Muscle layer of duodenum (tissue), 2 donors: ENCODE results near the gene GRIA3.
"Not testable (repeated sequence)": the region's sequence is repeated elsewhere in the genome, so short reads cannot be mapped to it uniquely, and the experiment has no call there.

Source experiments
- H3K27ac ChIP-seq: one replicate; pipeline ENCODE4 v1.7.0; 2013; ENCODE audit warnings: mild to moderate bottlenecking, low read length
- H3K27me3 ChIP-seq: one replicate; pipeline ENCODE4 v1.7.0; 2013; ENCODE audit warnings: low read depth, mild to moderate bottlenecking, control low read depth, low read length
- H3K36me3 ChIP-seq, 2 donors: one replicate each; pipeline ENCODE4 v1.7.0; 2013; ENCODE audit warnings: low read length in 2 of 2, control low read depth in 1 of 2, mild to moderate bottlenecking in 1 of 2; ENCODE audit not compliant: insufficient read depth in 2 of 2, control insufficient read depth in 1 of 2
- H3K4me1 ChIP-seq, 2 donors: one replicate each; pipeline ENCODE4 v1.7.0; 2013; ENCODE audit warnings: low read length in 2 of 2, mild to moderate bottlenecking in 2 of 2, control low read depth in 1 of 2, moderate library complexity in 1 of 2; ENCODE audit not compliant: insufficient read depth in 2 of 2, control insufficient read depth in 1 of 2
- H3K4me3 ChIP-seq, 2 donors: one replicate each; pipeline ENCODE4 v1.7.0; 2013; ENCODE audit warnings: low read length in 2 of 2, low read depth in 1 of 2, mild to moderate bottlenecking in 1 of 2
- H3K9me3 ChIP-seq, 2 donors: one replicate each; pipeline ENCODE4 v1.7.0; 2013; ENCODE audit warnings: low read length in 2 of 2, control low read depth in 1 of 2, mild to moderate bottlenecking in 1 of 2; ENCODE audit not compliant: control insufficient read depth in 1 of 2
- donor health status: healthy.

Gene GRIA3

DNA sequence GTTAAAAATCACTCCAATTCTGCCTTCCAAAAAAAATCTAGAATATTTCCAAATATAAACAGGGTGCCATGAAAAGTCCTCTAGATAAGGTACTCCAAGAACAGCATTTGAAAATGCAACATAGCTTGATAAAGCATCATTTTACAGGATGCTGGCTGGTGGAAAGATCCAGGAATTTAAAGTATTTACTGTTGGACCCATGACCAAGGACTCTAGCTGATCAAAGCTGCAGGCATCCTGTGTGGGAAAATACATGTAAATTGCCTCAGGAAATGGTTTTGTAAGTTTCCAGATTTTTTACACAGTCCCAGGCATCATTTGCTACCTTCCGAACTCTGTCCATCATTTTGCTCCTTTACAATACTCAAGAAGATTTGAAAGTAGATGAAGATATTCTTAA, 164.4 kb downstream of the GRIA3 start:
- H3K27ac ChIP-seq = no peak overlapping the region
- H3K9me3 ChIP-seq = no peaks in the 10 kb centered on the region
- no peaks in the 10 kb centered on the region for H3K36me3 ChIP-seq
- no peaks in the 10 kb centered on the region for H3K4me1 ChIP-seq
- no peaks in the 10 kb centered on the region for H3K27me3 ChIP-seq
- H3K4me3 ChIP-seq = no peak overlapping the region

GRCh38 chrX:123350226-123350625, 166.1 kb downstream of the GRIA3 start:
- H3K27me3 ChIP-seq = no peaks in the 10 kb centered on the region
- H3K4me3 ChIP-seq = no peak overlapping the region
- H3K27ac ChIP-seq = no peak overlapping the region
- no peaks in the 10 kb centered on the region for H3K9me3 ChIP-seq
- H3K4me1 ChIP-seq = no peaks in the 10 kb centered on the region
- H3K36me3 ChIP-seq = no peaks in the 10 kb centered on the region

DNA sequence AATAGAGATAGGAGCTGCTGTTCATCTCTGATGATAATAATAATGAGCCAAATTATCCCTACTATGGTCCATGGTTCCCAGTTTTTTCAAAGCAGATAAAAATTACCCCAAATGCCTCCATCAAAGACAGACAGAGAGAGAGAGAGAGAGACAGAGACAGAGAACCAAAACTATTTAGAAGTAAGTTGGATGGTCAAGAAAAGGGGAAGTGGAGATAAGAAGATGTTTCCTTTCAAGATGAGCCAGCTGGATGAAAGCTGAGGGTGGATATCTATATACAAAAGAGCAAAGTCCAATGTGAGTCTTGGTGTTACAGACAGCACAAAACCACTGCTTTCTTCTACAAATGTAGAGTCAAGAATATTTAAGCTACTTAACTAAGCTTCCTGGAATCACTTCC, 173.9 kb downstream of the GRIA3 start:
- no peak overlapping the region for H3K4me3 ChIP-seq
- H3K4me1 ChIP-seq = no peaks in the 10 kb centered on the region
- no peaks in the 10 kb centered on the region for H3K27me3 ChIP-seq
- H3K36me3 ChIP-seq = no peaks in the 10 kb centered on the region
- H3K27ac ChIP-seq = no peak overlapping the region
- H3K9me3 ChIP-seq = no peaks in the 10 kb centered on the region

DNA sequence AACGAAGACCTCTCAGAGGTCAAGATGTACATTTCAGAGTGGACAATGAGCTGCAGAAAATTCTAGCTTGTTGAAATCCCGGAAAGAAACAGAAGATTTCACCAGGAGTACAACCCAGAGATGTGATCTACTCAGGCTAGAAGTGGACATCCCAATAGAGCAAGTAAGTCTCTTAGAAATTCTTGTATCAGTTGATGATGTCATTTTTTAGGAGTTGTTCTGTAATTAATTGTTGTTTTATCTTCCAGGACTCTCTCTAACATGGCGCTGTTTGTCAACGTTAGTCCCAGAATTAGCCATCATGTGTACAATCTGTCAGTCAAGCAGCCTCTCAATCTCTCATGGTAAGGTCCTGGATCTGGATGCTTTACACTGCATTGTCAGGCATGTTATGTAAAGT, 174.4 kb downstream of the GRIA3 start:
- H3K4me1 ChIP-seq = no peaks in the 10 kb centered on the region

DNA sequence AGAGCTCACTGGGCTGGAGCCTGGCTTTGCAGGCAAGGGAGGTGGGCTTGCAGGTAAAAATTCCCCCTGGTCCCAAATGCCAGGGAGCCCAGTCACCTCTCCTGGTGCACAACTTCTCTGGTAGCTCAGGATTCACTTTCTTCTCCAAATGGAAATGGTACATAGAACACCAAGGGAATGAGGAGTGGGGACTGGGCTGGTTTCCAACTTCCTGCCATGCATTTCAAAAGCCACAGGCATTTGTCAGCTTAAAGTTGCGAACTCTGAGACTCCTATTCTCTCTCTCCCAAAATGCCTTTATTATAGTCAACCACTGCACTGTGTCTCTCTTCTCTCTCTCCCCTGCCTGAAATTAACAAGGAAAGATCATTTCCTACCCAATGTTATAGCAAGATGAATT, 177.3 kb downstream of the GRIA3 start:
- Histone ChIP-seq H3K36me3 (no peaks in the 10 kb centered on the region), H3K4me1 (no peaks in the 10 kb centered on the region), H3K9me3 (no peaks in the 10 kb centered on the region), H3K27me3 (no peaks in the 10 kb centered on the region), H3K27ac (no peak overlapping the region), H3K4me3 (no peak overlapping the region)

More for the DNA sequence above, 174.4 kb downstream of the GRIA3 start:
- H3K4me3 ChIP-seq = no peak overlapping the region
- no peaks in the 10 kb centered on the region for H3K27me3 ChIP-seq
- no peaks in the 10 kb centered on the region for H3K36me3 ChIP-seq
- H3K9me3 ChIP-seq = no peaks in the 10 kb centered on the region
- H3K27ac ChIP-seq = no peak overlapping the region

DNA sequence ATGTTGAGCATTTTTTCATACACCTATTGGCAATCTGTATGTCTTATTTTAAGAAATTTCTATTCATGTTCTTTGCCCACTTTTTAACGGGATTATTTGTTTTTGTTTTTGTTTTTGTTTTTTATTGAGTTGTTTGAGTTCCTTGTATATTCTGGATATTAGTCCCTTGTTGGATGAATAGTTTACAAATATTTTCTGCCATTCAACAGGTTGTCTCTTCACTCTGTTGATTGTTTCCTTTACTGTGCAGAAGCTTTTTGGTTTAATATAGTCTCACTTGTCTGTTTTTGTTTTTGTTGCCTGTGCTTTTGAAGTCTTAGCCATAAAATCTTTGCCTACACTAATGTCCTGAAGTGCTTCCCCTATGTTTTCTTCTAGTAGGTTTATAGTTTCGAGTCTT, 202.1 kb downstream of the GRIA3 start:
- not testable (repeated sequence) for H3K36me3 ChIP-seq, H3K9me3 ChIP-seq, H3K27ac ChIP-seq, H3K4me3 ChIP-seq, H3K4me1 ChIP-seq, H3K27me3 ChIP-seq

- Histone ChIP-seq H3K36me3 (no peaks in the 10 kb centered on the region), H3K4me3 (no peak overlapping the region), H3K27me3 (no peaks in the 10 kb centered on the region), H3K4me1 (no peaks in the 10 kb centered on the region), H3K27ac (no peak overlapping the region), H3K9me3 (no peaks in the 10 kb centered on the region)
Observed at GRCh38 chrX:123392921-123393320, 208.8 kb downstream of the GRIA3 start.

DNA sequence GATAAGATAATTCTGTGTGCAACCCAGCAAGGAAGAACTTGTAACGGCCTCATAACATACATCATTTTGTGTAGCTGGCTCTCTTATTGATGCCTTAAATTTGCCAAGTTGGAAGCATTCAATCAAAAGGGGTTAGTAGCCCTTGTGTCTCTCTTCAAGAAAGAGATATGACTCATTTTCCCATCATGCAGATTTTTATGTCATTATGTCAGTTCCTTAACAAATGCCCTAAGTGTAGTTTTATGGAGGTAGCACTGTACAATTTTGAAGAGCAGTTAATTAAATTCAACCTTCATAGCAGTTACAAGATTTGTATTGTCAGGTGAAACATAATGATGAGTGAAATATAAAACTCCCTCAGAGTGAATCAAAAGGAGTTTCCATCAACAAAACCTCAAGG, 215.6 kb downstream of the GRIA3 start:
- Histone ChIP-seq H3K9me3 (no peaks in the 10 kb centered on the region), H3K4me1 (no peaks in the 10 kb centered on the region), H3K4me3 (no peak overlapping the region), H3K36me3 (no peaks in the 10 kb centered on the region), H3K27ac (no peak overlapping the region), H3K27me3 (no peaks in the 10 kb centered on the region)

- no peak overlapping the region for H3K4me3 ChIP-seq
- no peaks in the 10 kb centered on the region for H3K36me3 ChIP-seq
- H3K27me3 ChIP-seq = no peaks in the 10 kb centered on the region
- no peak overlapping the region for H3K27ac ChIP-seq
- no peaks in the 10 kb centered on the region for H3K4me1 ChIP-seq
- no peaks in the 10 kb centered on the region for H3K9me3 ChIP-seq
Observed at GRCh38 chrX:123405231-123405630, 221.2 kb downstream of the GRIA3 start.

DNA sequence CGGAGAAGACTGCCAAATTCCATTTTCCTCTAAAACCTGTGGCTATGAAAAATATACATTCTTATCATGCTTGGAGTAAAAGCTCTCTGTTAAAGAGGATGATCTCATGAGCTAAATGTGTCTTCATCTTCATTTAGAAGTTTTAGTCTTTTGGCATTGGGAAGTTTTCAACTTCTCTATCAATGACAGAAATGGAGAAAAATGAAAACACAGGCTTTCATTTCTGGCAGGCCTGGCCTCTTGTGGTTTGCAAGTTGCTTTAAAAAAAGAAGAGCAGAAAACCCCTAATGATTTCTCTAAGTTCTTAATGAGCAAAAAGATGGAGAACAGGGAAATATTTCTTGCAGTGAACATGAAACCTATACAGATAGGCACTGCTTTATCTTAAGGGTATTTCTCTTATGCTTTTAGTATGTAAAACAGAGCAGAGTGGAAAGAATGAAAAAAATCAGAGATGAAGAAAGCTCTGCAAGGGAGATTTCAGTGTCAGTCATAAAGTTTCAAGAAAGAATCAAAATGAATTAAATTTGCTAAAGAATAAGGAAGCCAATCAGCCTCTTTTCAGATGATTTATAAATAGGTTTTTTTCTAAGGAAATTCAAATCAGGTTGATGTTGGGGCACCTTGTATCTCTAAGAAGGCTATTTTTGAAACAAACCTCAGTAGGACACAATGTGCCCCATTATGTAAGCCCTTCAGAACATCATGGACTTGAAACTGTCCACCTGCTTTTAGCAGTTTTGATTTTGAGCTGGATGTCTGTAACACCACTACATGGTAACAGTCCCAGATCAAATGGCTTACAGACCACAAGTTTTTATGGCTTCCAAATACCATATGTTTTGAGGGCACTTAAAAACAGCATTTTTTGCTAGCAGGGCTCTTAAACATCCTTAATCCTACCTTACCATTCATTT, 225.0 kb downstream of the GRIA3 start:
- Histone ChIP-seq H3K27ac (no peak overlapping the region), H3K36me3 (no peaks in the 10 kb centered on the region), H3K9me3 (no peaks in the 10 kb centered on the region), H3K4me3 (no peak overlapping the region), H3K27me3 (no peaks in the 10 kb centered on the region), H3K4me1 (no peaks in the 10 kb centered on the region)

- no peak overlapping the region for H3K4me3 ChIP-seq
- no peaks in the 10 kb centered on the region for H3K9me3 ChIP-seq
- no peaks in the 10 kb centered on the region for H3K4me1 ChIP-seq
- no peaks in the 10 kb centered on the region for H3K36me3 ChIP-seq
- no peaks in the 10 kb centered on the region for H3K27me3 ChIP-seq
- no peak overlapping the region for H3K27ac ChIP-seq
Observed at GRCh38 chrX:123422875-123423274, 238.8 kb downstream of the GRIA3 start.

GRCh38 chrX:123424546-123424945, 240.5 kb downstream of the GRIA3 start:
- H3K36me3 ChIP-seq = no peaks in the 10 kb centered on the region
- no peaks in the 10 kb centered on the region for H3K9me3 ChIP-seq
- no peaks in the 10 kb centered on the region for H3K4me1 ChIP-seq
- no peaks in the 10 kb centered on the region for H3K27me3 ChIP-seq
- no peak overlapping the region for H3K27ac ChIP-seq
- no peak overlapping the region for H3K4me3 ChIP-seq
